ENCODE results near the gene ADK. TPM values are rescaled to one million over a fixed set of nuclear protein-coding genes. Genes with fewer than 3 reads are reported as not detected.

The ADK gene
- total and polyA plus RNA-seq, 2 donors (not counting 3 experiments of a cell fraction or from before 2014, with no cell fraction given), result 11.7 to 46.5 TPM

GRCh38 chr10:74153676-74154075 is 2.7 kb downstream of the ADK start:
- intact Hi-C loops (cut with micrococcal nuclease), result loop anchor here (5.0 to 10.0 kb wide), 2 partner anchors 961 to 1079 kb away; partner anchors contain the start of gene SAMD8
- Histone ChIP-seq H3K27me3 (ENCODE audit: control insufficient read depth in 2 of 2, insufficient read depth in 2 of 2, low read length in 2 of 2) (no peaks in the 10 kb centered on the region), H3K9me3 (replicated peaks; ENCODE audit: control insufficient read depth, insufficient read depth, low read length) (no peaks in the 10 kb centered on the region), H2AFZ (ENCODE audit: low read depth, low read length) (no peak overlapping the region), H3K79me2 (ENCODE audit: control insufficient read depth, insufficient read depth, low read length) (peaks cover 24% of the 10 kb centered on the region), H3K4me2 (ENCODE audit: insufficient read depth, low read length) (no peak overlapping the region), H3K4me1 (ENCODE audit: control insufficient read depth, extremely low read depth, insufficient read depth, low read length) (peaks cover 12% of the 10 kb centered on the region), H3K9me1 (replicated peaks; ENCODE audit: control insufficient read depth, extremely low read depth, insufficient read depth, low read length) (no peaks in the 10 kb centered on the region), H3K9ac (replicated peaks; ENCODE audit: extremely low read depth, insufficient read depth, low read length) (no peak overlapping the region), H3K36me3 (ENCODE audit: control insufficient read depth in 2 of 2, extremely low read depth in 1 of 2, insufficient read depth in 2 of 2, low read length in 2 of 2) (no peaks in the 10 kb centered on the region), H3K27ac (ENCODE audit: insufficient read depth, low read depth, low read length) (no peak overlapping the region), H3K4me3 (replicated peaks in 1 of 3; ENCODE audit: insufficient read depth in 1 of 3, low read depth in 1 of 3, low read length in 3 of 3) (no peak overlapping the region), H4K20me1 (replicated peaks; ENCODE audit: control insufficient read depth, extremely low read depth, insufficient read depth, low read length) (no peaks in the 10 kb centered on the region)
- DNase-seq (ENCODE audit: low read depth, low spot score) (no peak), FAIRE-seq (no peak)
- TF ChIP-seq POLR2AphosphoS5 (IDR thresholded peaks at IDR 0.05; ENCODE audit: insufficient read depth, low read depth, low read length) (no peak), POLR2A (IDR thresholded peaks at IDR 0.05; ENCODE audit: low read depth, low read length) (no peak), FOS (IDR thresholded peaks at IDR 0.05; ENCODE audit: borderline replicate concordance, insufficient read depth, low read length) (no peak), GATA2 (IDR thresholded peaks at IDR 0.05; ENCODE audit: insufficient read depth, insufficient read length, low read depth, low read length) (no peak), EZH2 (IDR thresholded peaks at IDR 0.05; ENCODE audit: borderline replicate concordance, low read depth, low read length, severe bottlenecking) (no peak), MYC (IDR thresholded peaks at IDR 0.05; ENCODE audit: low read depth, low read length) (no peak), MAX (IDR thresholded peaks at IDR 0.05; ENCODE audit: insufficient read depth, insufficient read length) (no peak), JUN (IDR thresholded peaks at IDR 0.05; ENCODE audit: borderline replicate concordance, insufficient read depth, insufficient read length, low read depth) (no peak), CTCF (IDR thresholded peaks at IDR 0.05; ENCODE audit: extremely low read depth in 1 of 2, insufficient read depth in 1 of 2, low read depth in 1 of 2, low read length in 2 of 2) (no peak)
- no TSS peak for BruUV-seq (replicated peaks)
- CTCF ChIA-PET, result interaction anchor here (1.0 to 1.7 kb wide), 3 partner anchors 9 to 82 kb away, joined by 3 to 8 read pairs (median 4); no protein-coding TSS in a partner anchor
- POLR2A ChIA-PET, result no interaction called here
- dilution Hi-C loops (cut with MboI; ENCODE audit: extremely low pct_ligation_motif_present, low sequenced_read_pairs), result no loop called here

Measured in endothelial cell of umbilical vein (primary cell).